Muscle layer of colon (tissue), 2 donors: ENCODE results near the gene APP.

Experiments used
- H3K27ac ChIP-seq: one replicate; pipeline ENCODE4 v1.7.0; 2013; ENCODE audit warnings: low read depth, mild to moderate bottlenecking, low read length, moderate library complexity
- H3K27me3 ChIP-seq, 2 donors: one replicate each; pipeline ENCODE4 v1.7.0; 2013; ENCODE audit warnings: low read length in 2 of 2, mild to moderate bottlenecking in 2 of 2; ENCODE audit not compliant: insufficient read depth in 2 of 2, control insufficient read depth in 1 of 2
- H3K36me3 ChIP-seq: one replicate; pipeline ENCODE4 v1.7.0; 2013; ENCODE audit warnings: mild to moderate bottlenecking, low read length; ENCODE audit not compliant: insufficient read depth
- H3K4me1 ChIP-seq: one replicate; pipeline ENCODE4 v1.7.0; 2013; ENCODE audit warnings: mild to moderate bottlenecking, low read length; ENCODE audit not compliant: insufficient read depth
- H3K4me3 ChIP-seq, 2 donors: one replicate each; pipeline ENCODE4 v1.7.0; 2013; ENCODE audit warnings: low read length in 2 of 2, low read depth in 1 of 2, mild to moderate bottlenecking in 1 of 2, moderate library complexity in 1 of 2
- H3K9ac ChIP-seq: one replicate; pipeline ENCODE4 v1.7.0; 2013; ENCODE audit warnings: low read length
- H3K9me3 ChIP-seq: one replicate; pipeline ENCODE4 v1.7.0; 2013; ENCODE audit warnings: mild to moderate bottlenecking, low read length
- donor health status: abdominal sarcoma.
- donor health status: Adenocarcinoma of cecum.

Gene APP

GRCh38 chr21:25888711-25889110 lies 281.9 kb downstream of the APP start:
- no peaks in the 10 kb centered on the region for H3K27me3 ChIP-seq
- no peak overlapping the region for H3K9ac ChIP-seq
- H3K36me3 ChIP-seq, result peaks cover 25% of the 10 kb centered on the region
- H3K4me3 ChIP-seq, result no peak overlapping the region
- H3K4me1 ChIP-seq, result no peaks in the 10 kb centered on the region
- no peak overlapping the region for H3K27ac ChIP-seq
- no peaks in the 10 kb centered on the region for H3K9me3 ChIP-seq

GRCh38 chr21:25887646-25888306 lies 282.8 kb downstream of the APP start:
- Histone ChIP-seq H3K27ac (no peak overlapping the region), H3K9ac (no peak overlapping the region), H3K36me3 (peaks cover 25% of the 10 kb centered on the region)

GRCh38 chr21:25887166-25887565 lies 283.4 kb downstream of the APP start:
- Histone ChIP-seq H3K9ac (no peak overlapping the region), H3K27me3 (no peaks in the 10 kb centered on the region), H3K4me3 (no peak overlapping the region), H3K9me3 (no peaks in the 10 kb centered on the region), H3K4me1 (no peaks in the 10 kb centered on the region), H3K27ac (no peak overlapping the region), H3K36me3 (peaks cover 25% of the 10 kb centered on the region)

More at GRCh38 chr21:25887646-25888306, 282.8 kb downstream of the APP start:
- Histone ChIP-seq H3K4me1 (no peaks in the 10 kb centered on the region), H3K9me3 (no peaks in the 10 kb centered on the region), H3K4me3 (no peak overlapping the region), H3K27me3 (no peaks in the 10 kb centered on the region)

- Histone ChIP-seq H3K9ac (no peak overlapping the region), H3K4me1 (no peaks in the 10 kb centered on the region), H3K36me3 (peaks cover 17% of the 10 kb centered on the region), H3K4me3 (no peak overlapping the region), H3K27ac (no peak overlapping the region), H3K9me3 (no peaks in the 10 kb centered on the region), H3K27me3 (no peaks in the 10 kb centered on the region)
Measured at GRCh38 chr21:25885880-25886279, 284.7 kb downstream of the APP start.

GRCh38 chr21:25885405-25885804 lies 285.2 kb downstream of the APP start:
- Histone ChIP-seq H3K27ac (no peak overlapping the region), H3K9me3 (no peaks in the 10 kb centered on the region)

GRCh38 chr21:25884311-25884710 lies 286.3 kb downstream of the APP start:
- no peaks in the 10 kb centered on the region for H3K27me3 ChIP-seq
- no peak overlapping the region for H3K9ac ChIP-seq
- H3K4me3 ChIP-seq, result no peak overlapping the region
- H3K27ac ChIP-seq, result no peak overlapping the region
- H3K9me3 ChIP-seq, result no peaks in the 10 kb centered on the region
- no peaks in the 10 kb centered on the region for H3K4me1 ChIP-seq
- peaks cover 16% of the 10 kb centered on the region for H3K36me3 ChIP-seq

More at GRCh38 chr21:25885405-25885804, 285.2 kb downstream of the APP start:
- no peak overlapping the region for H3K9ac ChIP-seq
- H3K36me3 ChIP-seq, result peaks cover 16% of the 10 kb centered on the region
- H3K4me3 ChIP-seq, result no peak overlapping the region
- no peaks in the 10 kb centered on the region for H3K4me1 ChIP-seq
- H3K27me3 ChIP-seq, result no peaks in the 10 kb centered on the region

- Histone ChIP-seq H3K36me3 (peaks cover 2% of the 10 kb centered on the region), H3K27ac (no peak overlapping the region), H3K27me3 (no peaks in the 10 kb centered on the region), H3K4me1 (no peaks in the 10 kb centered on the region), H3K9me3 (no peaks in the 10 kb centered on the region), H3K4me3 (no peak overlapping the region), H3K9ac (no peak overlapping the region)
Measured at GRCh38 chr21:25881524-25882376, 288.8 kb downstream of the APP start.

- Histone ChIP-seq H3K4me3 (no peak overlapping the region), H3K27ac (no peak overlapping the region), H3K36me3 (no peaks in the 10 kb centered on the region), H3K4me1 (no peaks in the 10 kb centered on the region), H3K9me3 (no peaks in the 10 kb centered on the region), H3K9ac (no peak overlapping the region), H3K27me3 (no peaks in the 10 kb centered on the region)
Measured at GRCh38 chr21:25879203-25879602, 291.4 kb downstream of the APP start.

- H3K4me3 ChIP-seq, result no peak overlapping the region
- H3K4me1 ChIP-seq, result no peaks in the 10 kb centered on the region
- H3K27me3 ChIP-seq, result no peaks in the 10 kb centered on the region
- H3K9ac ChIP-seq, result no peak overlapping the region
- H3K9me3 ChIP-seq, result no peaks in the 10 kb centered on the region
- no peaks in the 10 kb centered on the region for H3K36me3 ChIP-seq
- no peak overlapping the region for H3K27ac ChIP-seq
Measured at GRCh38 chr21:25878344-25878743, 292.2 kb downstream of the APP start.

- Histone ChIP-seq H3K4me3 (no peak overlapping the region), H3K27me3 (no peaks in the 10 kb centered on the region), H3K27ac (no peak overlapping the region), H3K9me3 (no peaks in the 10 kb centered on the region), H3K9ac (no peak overlapping the region), H3K4me1 (no peaks in the 10 kb centered on the region), H3K36me3 (no peaks in the 10 kb centered on the region)
Measured at GRCh38 chr21:25872271-25872670, 298.3 kb downstream of the APP start.

GRCh38 chr21:25871566-25871965 lies 299.0 kb downstream of the APP start:
- Histone ChIP-seq H3K4me1 (no peaks in the 10 kb centered on the region), H3K27me3 (no peaks in the 10 kb centered on the region), H3K4me3 (no peak overlapping the region), H3K9ac (no peak overlapping the region), H3K9me3 (no peaks in the 10 kb centered on the region), H3K27ac (no peak overlapping the region), H3K36me3 (no peaks in the 10 kb centered on the region)
